ENCODE data around the gene YDJC. TPM values are rescaled to one million over a fixed set of nuclear protein-coding genes. Genes with fewer than 3 reads are reported as not detected.
"Not testable (repeated sequence)": the region's sequence is repeated elsewhere in the genome, so short reads cannot be mapped to it uniquely, and the experiment has no call there.

The YDJC gene
- total RNA-seq, 1 donor from 2014 or later: 10.3 TPM

DNA sequence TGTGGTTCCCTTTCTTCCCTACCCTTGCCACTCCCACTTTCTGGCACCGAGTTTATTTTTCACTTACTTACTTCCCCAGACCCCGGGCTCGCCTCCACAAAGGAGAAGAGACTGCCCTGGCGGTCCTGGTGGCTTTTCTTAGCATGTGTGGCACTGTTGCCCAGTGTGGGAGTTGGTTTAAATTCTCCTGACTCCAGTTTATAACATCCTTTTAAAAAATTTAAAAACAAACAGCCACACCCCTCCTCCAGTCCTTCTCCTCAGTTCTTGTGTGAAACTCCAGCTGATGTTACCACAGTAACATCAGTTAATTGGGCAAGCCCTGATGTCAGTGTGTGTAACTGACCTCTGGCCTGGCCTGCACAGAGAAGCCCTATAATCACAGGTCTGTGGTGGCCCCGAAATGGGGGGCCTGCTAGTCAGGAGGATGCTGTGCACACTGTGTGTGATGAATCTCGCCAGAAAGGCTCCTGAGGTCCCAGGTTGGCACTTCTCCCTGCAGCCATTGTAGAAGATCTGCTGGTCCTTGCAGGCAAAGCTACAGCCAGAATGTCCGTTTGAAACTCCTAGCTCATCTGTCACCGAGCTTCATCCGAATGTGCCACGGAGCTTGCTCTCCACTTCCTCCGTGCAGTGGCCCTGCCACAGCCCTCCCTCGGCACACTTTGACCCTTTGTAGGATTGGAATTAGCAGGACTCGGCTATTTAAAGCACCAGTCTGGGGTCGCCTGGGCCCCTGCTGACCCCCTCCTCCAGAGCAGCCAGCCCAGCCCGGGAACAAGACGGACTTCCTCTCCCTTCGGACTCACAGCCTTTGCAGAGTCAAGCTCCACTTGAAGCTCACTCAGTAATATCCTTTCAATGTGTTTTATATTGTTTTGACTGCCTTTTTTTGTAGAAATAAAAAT, 7.6 kb downstream of the YDJC start:
- Mint-ChIP-seq H3K4me1 (ENCODE audit: low read depth, unreplicated experiment) (peaks cover 41% of the 10 kb centered on the region), H3K9me3 (ENCODE audit: unreplicated experiment) (peaks cover 15% of the 10 kb centered on the region), H3K27ac (ENCODE audit: unreplicated experiment) (peak overlapping the region; percentile 22), H3K27me3 (ENCODE audit: unreplicated experiment) (peaks cover 3% of the 10 kb centered on the region), H3K36me3 (ENCODE audit: unreplicated experiment) (no peaks in the 10 kb centered on the region), H3K4me3 (ENCODE audit: unreplicated experiment) (peak overlapping the region; percentile 49)
- no peak for DNase-seq
- TF ChIP-seq, protein P1, sequence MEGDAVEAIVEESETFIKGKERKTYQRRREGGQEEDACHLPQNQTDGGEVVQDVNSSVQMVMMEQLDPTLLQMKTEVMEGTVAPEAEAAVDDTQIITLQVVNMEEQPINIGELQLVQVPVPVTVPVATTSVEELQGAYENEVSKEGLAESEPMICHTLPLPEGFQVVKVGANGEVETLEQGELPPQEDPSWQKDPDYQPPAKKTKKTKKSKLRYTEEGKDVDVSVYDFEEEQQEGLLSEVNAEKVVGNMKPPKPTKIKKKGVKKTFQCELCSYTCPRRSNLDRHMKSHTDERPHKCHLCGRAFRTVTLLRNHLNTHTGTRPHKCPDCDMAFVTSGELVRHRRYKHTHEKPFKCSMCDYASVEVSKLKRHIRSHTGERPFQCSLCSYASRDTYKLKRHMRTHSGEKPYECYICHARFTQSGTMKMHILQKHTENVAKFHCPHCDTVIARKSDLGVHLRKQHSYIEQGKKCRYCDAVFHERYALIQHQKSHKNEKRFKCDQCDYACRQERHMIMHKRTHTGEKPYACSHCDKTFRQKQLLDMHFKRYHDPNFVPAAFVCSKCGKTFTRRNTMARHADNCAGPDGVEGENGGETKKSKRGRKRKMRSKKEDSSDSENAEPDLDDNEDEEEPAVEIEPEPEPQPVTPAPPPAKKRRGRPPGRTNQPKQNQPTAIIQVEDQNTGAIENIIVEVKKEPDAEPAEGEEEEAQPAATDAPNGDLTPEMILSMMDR (IDR thresholded peaks at IDR 0.05; ENCODE audit: partially characterized antibody, unreplicated experiment): no peak

DNA sequence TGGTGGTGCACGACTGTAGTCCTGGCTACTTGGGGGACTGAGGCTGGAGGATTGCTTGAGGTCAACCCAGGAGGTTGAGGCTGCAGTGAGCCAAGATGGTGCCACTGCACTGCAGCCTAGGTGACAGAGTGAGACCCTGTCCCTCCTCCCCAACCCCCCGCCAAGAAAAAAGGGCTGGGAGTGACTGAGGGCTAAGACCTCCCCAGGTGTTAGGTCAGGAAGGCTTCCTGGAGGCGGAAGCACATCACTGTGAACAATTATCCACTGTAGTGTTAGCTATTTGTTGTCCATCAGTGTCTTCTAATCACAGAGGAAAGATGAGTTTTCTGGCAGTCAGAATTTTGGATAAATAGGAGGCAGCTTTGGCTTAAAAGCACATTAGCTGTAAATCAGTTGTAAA, 8.8 kb downstream of the YDJC start:
- Mint-ChIP-seq H3K27ac (ENCODE audit: unreplicated experiment) (no peak overlapping the region), H3K4me1 (ENCODE audit: low read depth, unreplicated experiment) (peaks cover 33% of the 10 kb centered on the region), H3K4me3 (ENCODE audit: unreplicated experiment) (no peak overlapping the region), H3K27me3 (ENCODE audit: unreplicated experiment) (no peaks in the 10 kb centered on the region), H3K36me3 (ENCODE audit: unreplicated experiment) (no peaks in the 10 kb centered on the region), H3K9me3 (ENCODE audit: unreplicated experiment) (peaks cover 11% of the 10 kb centered on the region)
- TF ChIP-seq, protein P1 (IDR thresholded peaks at IDR 0.05; ENCODE audit: partially characterized antibody, unreplicated experiment): no peak
- DNase-seq: no peak

- not testable (repeated sequence) for H3K27ac Mint-ChIP-seq (ENCODE audit: unreplicated experiment); H3K36me3 Mint-ChIP-seq (ENCODE audit: unreplicated experiment); H3K27me3 Mint-ChIP-seq (ENCODE audit: unreplicated experiment); H3K4me1 Mint-ChIP-seq (ENCODE audit: low read depth, unreplicated experiment); DNase-seq; H3K9me3 Mint-ChIP-seq (ENCODE audit: unreplicated experiment); H3K4me3 Mint-ChIP-seq (ENCODE audit: unreplicated experiment)
These were observed 12.5 kb downstream of the YDJC start for GRCh38 chr22:21617337-21617736.

DNA sequence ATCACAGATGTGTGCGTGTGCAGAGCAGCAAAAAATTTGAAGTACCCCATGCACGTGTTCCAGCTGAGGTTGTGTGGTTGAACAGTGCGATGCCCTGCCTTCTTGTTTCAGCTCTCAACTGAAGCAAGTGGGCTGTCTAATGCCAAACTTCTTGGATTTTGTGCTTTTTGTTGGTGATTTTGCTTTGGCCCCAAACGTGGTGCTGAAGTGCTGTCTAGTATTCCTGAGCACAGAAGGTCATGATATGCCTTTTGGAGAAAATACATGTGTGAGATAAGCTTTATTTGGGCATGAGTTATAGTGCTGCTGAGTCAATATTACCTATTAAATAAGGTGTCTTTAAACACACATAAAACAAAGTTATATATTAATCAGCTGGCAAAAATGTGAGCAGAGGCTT, 14.1 kb downstream of the YDJC start:
- H3K4me3 Mint-ChIP-seq (ENCODE audit: unreplicated experiment): no peak overlapping the region
- H3K36me3 Mint-ChIP-seq (ENCODE audit: unreplicated experiment): no peaks in the 10 kb centered on the region
- TF ChIP-seq, protein P1 (IDR thresholded peaks at IDR 0.05; ENCODE audit: partially characterized antibody, unreplicated experiment): no peak
- peaks cover 9% of the 10 kb centered on the region for H3K27me3 Mint-ChIP-seq (ENCODE audit: unreplicated experiment)
- DNase-seq: no peak
- no peak overlapping the region for H3K27ac Mint-ChIP-seq (ENCODE audit: unreplicated experiment)
- peaks cover 4% of the 10 kb centered on the region for H3K4me1 Mint-ChIP-seq (ENCODE audit: low read depth, unreplicated experiment)
- H3K9me3 Mint-ChIP-seq (ENCODE audit: unreplicated experiment): peaks cover 7% of the 10 kb centered on the region

DNA sequence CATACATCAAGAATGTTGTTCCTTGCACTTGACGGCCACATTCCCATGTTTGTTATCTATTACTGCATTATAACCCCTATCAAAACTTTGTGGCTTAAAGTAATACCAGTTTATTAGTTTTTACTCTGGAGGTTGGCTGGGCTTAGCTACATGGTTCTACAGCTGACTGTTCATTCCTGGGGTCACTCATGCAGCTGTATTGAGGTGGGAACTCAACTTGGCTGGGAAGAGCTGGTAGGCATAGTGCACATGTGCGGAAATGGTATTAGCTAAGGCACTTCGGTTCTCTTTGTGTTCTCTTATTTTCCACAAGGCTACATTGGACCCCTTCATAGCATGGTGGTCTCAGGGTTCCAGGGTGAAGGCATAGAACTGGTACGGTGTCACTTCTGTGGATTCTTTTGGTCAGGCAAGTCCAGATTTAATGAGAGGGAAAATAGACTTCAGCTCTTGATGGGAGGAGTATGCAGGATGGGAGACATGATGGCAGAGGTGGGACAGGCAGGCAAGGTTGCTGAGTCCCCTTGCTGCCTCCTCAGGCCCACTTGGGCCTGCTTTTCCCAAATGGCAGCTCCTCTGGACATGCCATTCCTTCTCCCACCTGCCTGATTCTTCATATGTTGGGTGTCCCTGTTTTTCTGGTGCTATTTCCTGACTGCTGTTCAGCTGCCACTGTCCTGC, 16.1 kb downstream of the YDJC start:
- Mint-ChIP-seq H3K27me3 (ENCODE audit: unreplicated experiment) (peaks cover 9% of the 10 kb centered on the region), H3K9me3 (ENCODE audit: unreplicated experiment) (peaks cover 3% of the 10 kb centered on the region), H3K36me3 (ENCODE audit: unreplicated experiment) (no peaks in the 10 kb centered on the region), H3K4me1 (ENCODE audit: low read depth, unreplicated experiment) (peaks cover 2% of the 10 kb centered on the region), H3K27ac (ENCODE audit: unreplicated experiment) (no peak overlapping the region), H3K4me3 (ENCODE audit: unreplicated experiment) (no peak overlapping the region)
- TF ChIP-seq, protein P1 (IDR thresholded peaks at IDR 0.05; ENCODE audit: partially characterized antibody, unreplicated experiment): no peak
- no peak for DNase-seq

Data from glutamatergic neuron (in vitro differentiated cells).